RPMI8226 (cell line): Measurements from ENCODE around the gene TMED4.

Source experiments
- DNase-seq: peaks from one replicate; pipeline ENCODE4 v3.0.0-alpha.2; 2015

TMED4 gene

GRCh38 chr7:44581879-44582603, at the start of gene TMED4:
TMED4 (minus strand) TSS chr7:44582231; CDS start chr7:44582206, 25 bp downstream.
- DNase-seq = peak; percentile 99

- peak; percentile 88 for DNase-seq
These were observed 49.6 kb upstream of the TMED4 start for GRCh38 chr7:44631458-44632115.

- DNase-seq = peak; percentile 42
These were observed 48.9 kb upstream of the TMED4 start for GRCh38 chr7:44630792-44631457.

GRCh38 chr7:44629829-44630522, 47.9 kb upstream of the TMED4 start:
- peak; percentile 89 for DNase-seq

GRCh38 chr7:44626620-44627019, 44.6 kb upstream of the TMED4 start:
- DNase-seq = no peak

- DNase-seq = no peak
These were observed 43.8 kb upstream of the TMED4 start for GRCh38 chr7:44625526-44626471.

- no peak for DNase-seq
These were observed 42.3 kb upstream of the TMED4 start for GRCh38 chr7:44624318-44624717.

- peak; percentile 61 for DNase-seq
These were observed 40.5 kb upstream of the TMED4 start for GRCh38 chr7:44622342-44623151.

GRCh38 chr7:44621750-44622103, 39.7 kb upstream of the TMED4 start:
- DNase-seq = no peak

- no peak for DNase-seq
These were observed 39.2 kb upstream of the TMED4 start for GRCh38 chr7:44621034-44621749.

GRCh38 chr7:44618753-44619152, 36.7 kb upstream of the TMED4 start:
- DNase-seq = no peak

- DNase-seq = no peak
These were observed 36.0 kb upstream of the TMED4 start for GRCh38 chr7:44618045-44618444.

- DNase-seq = no peak
These were observed 35.3 kb upstream of the TMED4 start for GRCh38 chr7:44617225-44617890.

GRCh38 chr7:44616545-44616944, 34.5 kb upstream of the TMED4 start:
- no peak for DNase-seq

- no peak for DNase-seq
These were observed 33.8 kb upstream of the TMED4 start for GRCh38 chr7:44615793-44616192.

- DNase-seq = no peak
These were observed 33.1 kb upstream of the TMED4 start for GRCh38 chr7:44615149-44615611.

GRCh38 chr7:44609829-44610228, 27.8 kb upstream of the TMED4 start:
- no peak for DNase-seq

- no peak for DNase-seq
These were observed 27.1 kb upstream of the TMED4 start for GRCh38 chr7:44608916-44609648.
